Keratinocyte (primary cell): Measurements from ENCODE around the gene BORCS5. TPM values are rescaled to one million over a fixed set of nuclear protein-coding genes. Genes with fewer than 3 reads are reported as not detected.

ENCODE experiments used
- DNase-seq: peaks from one replicate; pipeline ENCODE4 v3.0.0-alpha.2; 2011; ENCODE audit warnings: low read depth, missing footprints, low spot score
- FAIRE-seq: peaks from 2 replicates; lab custom pipeline; 2011; peaks lifted over from hg19 to GRCh38; lab: Jason Lieb, UNC
- H2AFZ ChIP-seq: 2 replicates; pipeline ENCODE4 v1.6.0; 2012; ENCODE audit warnings: low read length, control low read depth, inconsistent platforms; ENCODE audit not compliant: control insufficient read depth
- H3K27ac ChIP-seq: 2 replicates; pipeline ENCODE4 v1.5.1; 2011; ENCODE audit warnings: low read length; ENCODE audit not compliant: control insufficient read depth, insufficient read depth
- H3K27me3 ChIP-seq: 3 replicates; pipeline ENCODE4 v1.6.0; 2011; ENCODE audit warnings: low read length; ENCODE audit not compliant: control insufficient read depth, insufficient read depth; ENCODE audit errors: extremely low read depth
- H3K36me3 ChIP-seq, 2 experiments: 2 replicates in 1 of 2; 3 replicates in 1 of 2; pipeline ENCODE4 v1.5.1; 2011; ENCODE audit warnings: low read length in 2 of 2, mild to moderate bottlenecking in 1 of 2; ENCODE audit not compliant: control insufficient read depth in 2 of 2, insufficient read depth in 2 of 2; ENCODE audit errors: extremely low read depth in 1 of 2
- H3K4me1 ChIP-seq: 3 replicates; pipeline ENCODE4 v1.5.1; 2011; ENCODE audit warnings: low read length; ENCODE audit not compliant: control insufficient read depth, insufficient read depth; ENCODE audit errors: extremely low read depth
- H3K4me2 ChIP-seq: 3 replicates; pipeline ENCODE4 v1.6.0; 2011; ENCODE audit warnings: low read depth, low read length; ENCODE audit not compliant: control insufficient read depth, insufficient read depth; ENCODE audit errors: extremely low read depth
- H3K4me3 ChIP-seq, 3 experiments: fragments of 200-600 bp in 1 of 3; sonication (generic) in 1 of 3; 2 replicates in 2 of 3; 3 replicates in 1 of 3; pipeline ENCODE4 v1.5.1; 2011 to 2016; ENCODE audit warnings: low read length in 3 of 3, mild to moderate bottlenecking in 3 of 3, control low read depth in 2 of 3, inconsistent platforms in 1 of 3, low read depth in 1 of 3, mixed read lengths in 1 of 3, mixed run types in 1 of 3, moderate library complexity in 1 of 3; ENCODE audit not compliant: control insufficient read depth in 2 of 3, insufficient read depth in 2 of 3; ENCODE audit errors: extremely low read depth in 1 of 3
- H3K79me2 ChIP-seq: 2 replicates; pipeline ENCODE4 v1.6.0; 2012; ENCODE audit warnings: low read length; ENCODE audit not compliant: control insufficient read depth, insufficient read depth
- H3K9ac ChIP-seq: 3 replicates; pipeline ENCODE4 v1.6.0; 2011; ENCODE audit warnings: low read length; ENCODE audit not compliant: control insufficient read depth, insufficient read depth; ENCODE audit errors: extremely low read depth
- H3K9me1 ChIP-seq: 3 replicates; pipeline ENCODE4 v1.6.0; 2011; ENCODE audit warnings: low read length; ENCODE audit not compliant: control insufficient read depth, insufficient read depth; ENCODE audit errors: extremely low read depth
- H3K9me3 ChIP-seq: 2 replicates; pipeline ENCODE4 v1.5.1; 2012; ENCODE audit warnings: low read depth, low read length; ENCODE audit not compliant: control insufficient read depth
- H4K20me1 ChIP-seq: 3 replicates; pipeline ENCODE4 v1.6.0; 2011; ENCODE audit warnings: low read length; ENCODE audit not compliant: control insufficient read depth, insufficient read depth; ENCODE audit errors: extremely low read depth
- EZH2 ChIP-seq: IDR thresholded peaks from one replicate; pipeline ENCODE4 v1.6.1; 2012; ENCODE audit warnings: inconsistent platforms, mild to moderate bottlenecking, low read length, moderate library complexity
- dilution Hi-C: fragments of 300-500 bp; cut with MboI; formaldehyde crosslinking; loops from one replicate; pipeline ENCODE4 v1.7.0; 2020; ENCODE audit warnings: low sequenced_read_pairs; ENCODE audit not compliant: extremely low pct_ligation_motif_present
- polyA plus RNA-seq, 5 experiments: library from polyadenylated mRNA; depleted of rRNA in 3 of 5; stranded (reverse) in 3 of 5; stranded (forward) in 1 of 5; unstranded in 1 of 5; fragments of >200 nt; gene quantifications; 1 replicate in 1 of 5; 2 replicates in 3 of 5; 3 replicates in 1 of 5; pipeline versions ENCODE4 v1.2.1 to v1.2.3, GENCODE V29; 2011 to 2012; ENCODE audit warnings: missing spikeins in 2 of 5, low read depth in 1 of 5, low replicate concordance in 1 of 5
- TF ChIP-seq, protein P1 (sequence below), 3 experiments: IDR thresholded peaks in 1 of 3; conservative IDR thresholded peaks in 1 of 3; optimal IDR thresholded peaks in 1 of 3; 2 replicates in 2 of 3; 3 replicates in 1 of 3; pipeline versions ENCODE3 to v1.5.1; 2011; ENCODE audit warnings: low read length in 3 of 3, mild to moderate bottlenecking in 3 of 3, moderate library complexity in 2 of 3, control low read depth in 1 of 3, inconsistent platforms in 1 of 3; ENCODE audit not compliant: insufficient read depth in 2 of 3; ENCODE audit errors: extremely low read depth in 1 of 3

Gene BORCS5
- polyA plus RNA-seq, 1 donor (not counting 4 experiments of a cell fraction or from before 2014, with no cell fraction given), result 5.4 TPM

- dilution Hi-C loops, result loop anchor here (25.0 kb wide), 1 partner anchor 249 kb away; no protein-coding TSS in a partner anchor
- DNase-seq (no peak), FAIRE-seq (no peak)
- no peak overlapping the region for H3K4me2 ChIP-seq
- no peak overlapping the region for H2AFZ ChIP-seq
- no peaks in the 10 kb centered on the region for H3K36me3 ChIP-seq
- H3K27me3 ChIP-seq, result no peaks in the 10 kb centered on the region
- H3K9me1 ChIP-seq, result no peaks in the 10 kb centered on the region
- no peaks in the 10 kb centered on the region for H3K79me2 ChIP-seq
- no peak overlapping the region for H3K4me3 ChIP-seq
- H3K9ac ChIP-seq, result no peak overlapping the region
- H3K9me3 ChIP-seq, result no peaks in the 10 kb centered on the region
- no peaks in the 10 kb centered on the region for H4K20me1 ChIP-seq
- no peak for TF ChIP-seq EZH2
- TF ChIP-seq, protein P1, sequence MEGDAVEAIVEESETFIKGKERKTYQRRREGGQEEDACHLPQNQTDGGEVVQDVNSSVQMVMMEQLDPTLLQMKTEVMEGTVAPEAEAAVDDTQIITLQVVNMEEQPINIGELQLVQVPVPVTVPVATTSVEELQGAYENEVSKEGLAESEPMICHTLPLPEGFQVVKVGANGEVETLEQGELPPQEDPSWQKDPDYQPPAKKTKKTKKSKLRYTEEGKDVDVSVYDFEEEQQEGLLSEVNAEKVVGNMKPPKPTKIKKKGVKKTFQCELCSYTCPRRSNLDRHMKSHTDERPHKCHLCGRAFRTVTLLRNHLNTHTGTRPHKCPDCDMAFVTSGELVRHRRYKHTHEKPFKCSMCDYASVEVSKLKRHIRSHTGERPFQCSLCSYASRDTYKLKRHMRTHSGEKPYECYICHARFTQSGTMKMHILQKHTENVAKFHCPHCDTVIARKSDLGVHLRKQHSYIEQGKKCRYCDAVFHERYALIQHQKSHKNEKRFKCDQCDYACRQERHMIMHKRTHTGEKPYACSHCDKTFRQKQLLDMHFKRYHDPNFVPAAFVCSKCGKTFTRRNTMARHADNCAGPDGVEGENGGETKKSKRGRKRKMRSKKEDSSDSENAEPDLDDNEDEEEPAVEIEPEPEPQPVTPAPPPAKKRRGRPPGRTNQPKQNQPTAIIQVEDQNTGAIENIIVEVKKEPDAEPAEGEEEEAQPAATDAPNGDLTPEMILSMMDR (optimal IDR thresholded peaks at IDR 0.05 in 1 of 3, IDR thresholded peaks at IDR 0.05 in 1 of 3, conservative IDR thresholded peaks at IDR 0.05 in 1 of 3; ENCODE audit: extremely low read depth in 1 of 3, insufficient read depth in 2 of 3, low read length in 3 of 3), result no peak
- peaks cover 11% of the 10 kb centered on the region for H3K4me1 ChIP-seq
- no peak overlapping the region for H3K27ac ChIP-seq
Observed at GRCh38 chr12:12336049-12336411, 20.8 kb upstream of the BORCS5 start.

DNA sequence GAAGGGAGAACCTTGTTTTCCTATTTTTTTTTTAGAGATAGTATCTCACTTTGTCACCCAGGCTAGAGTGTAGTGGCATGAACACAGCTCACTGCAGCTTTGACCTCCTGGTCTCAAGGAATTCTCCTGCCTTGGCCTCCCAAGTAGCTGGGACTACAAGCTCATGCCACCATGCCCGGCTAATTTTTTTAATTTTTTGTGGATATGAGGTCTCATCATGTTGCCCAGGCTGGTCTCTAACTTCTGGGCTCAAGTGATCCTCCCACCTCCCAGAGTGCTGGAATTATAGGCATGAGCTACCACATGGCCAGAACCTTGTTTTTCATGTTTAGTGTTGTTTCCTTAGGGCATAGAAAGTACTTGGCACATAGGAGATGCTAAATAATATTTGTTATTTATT is 20.4 kb upstream of the BORCS5 start:
- H3K4me1 ChIP-seq, result peaks cover 11% of the 10 kb centered on the region
- H3K79me2 ChIP-seq, result no peaks in the 10 kb centered on the region
- no peak overlapping the region for H3K4me2 ChIP-seq
- no peaks in the 10 kb centered on the region for H3K9me3 ChIP-seq
- H3K36me3 ChIP-seq, result no peaks in the 10 kb centered on the region
- DNase-seq (no peak), FAIRE-seq (no peak)
- H3K9ac ChIP-seq, result no peak overlapping the region
- no peaks in the 10 kb centered on the region for H3K9me1 ChIP-seq
- TF ChIP-seq EZH2, result no peak
- no peaks in the 10 kb centered on the region for H4K20me1 ChIP-seq
- H2AFZ ChIP-seq, result no peak overlapping the region
- dilution Hi-C loops, result loop anchor here (25.0 kb wide), 1 partner anchor 249 kb away; no protein-coding TSS in a partner anchor
- H3K27me3 ChIP-seq, result no peaks in the 10 kb centered on the region
- no peak overlapping the region for H3K27ac ChIP-seq
- H3K4me3 ChIP-seq, result no peak overlapping the region
